ENCODE results near the gene COG8. TPM values are rescaled to one million over a fixed set of nuclear protein-coding genes. Genes with fewer than 3 reads are reported as not detected.

COG8 gene
- total RNA-seq, 2 donors from 2014 or later: 45.8 to 49.3 TPM

DNA sequence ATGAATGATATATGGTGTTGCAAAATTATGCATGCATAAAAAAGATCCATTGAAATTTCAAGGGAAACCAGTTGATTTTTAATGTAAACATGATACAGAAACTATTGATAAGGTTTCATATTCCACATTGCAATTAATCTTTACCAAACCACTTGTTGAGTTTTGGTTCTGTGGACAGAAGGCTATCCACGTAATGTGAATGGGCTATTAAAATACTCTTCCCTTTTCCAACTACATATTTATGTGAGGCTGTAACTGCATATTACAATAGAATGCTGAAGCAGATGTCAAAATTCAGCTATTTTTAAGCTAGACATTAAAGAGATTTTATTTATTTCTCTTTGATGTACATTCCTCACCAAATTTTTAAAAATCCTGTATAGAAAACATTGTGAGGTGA is 62.0 kb downstream of the COG8 start:
- Histone ChIP-seq H3K27me3 (ENCODE audit: control insufficient read depth, insufficient read depth, low read length, poor library complexity, severe bottlenecking) (no peaks in the 10 kb centered on the region), H3K4me1 (ENCODE audit: control insufficient read depth, insufficient read depth, low read length) (no peaks in the 10 kb centered on the region), H3K4me3 (ENCODE audit: low read length) (no peak overlapping the region), H3K36me3 (ENCODE audit: control insufficient read depth, insufficient read depth, low read length) (peaks cover 7% of the 10 kb centered on the region), H3K9me3 (ENCODE audit: control insufficient read depth, low read length) (no peaks in the 10 kb centered on the region), H3K9ac (ENCODE audit: extremely low read depth, low read length, poor library complexity, severe bottlenecking) (no peak overlapping the region), H3K27ac (ENCODE audit: low read depth, low read length) (no peak overlapping the region)
- Mint-ChIP-seq H3K36me3 (ENCODE audit: low read depth) (peaks cover 17% of the 10 kb centered on the region), H3K4me3 (no peak overlapping the region), H3K4me1 (no peaks in the 10 kb centered on the region), H3K27me3 (ENCODE audit: insufficient read depth) (no peaks in the 10 kb centered on the region), H3K27ac (no peak overlapping the region), H3K9me3 (peaks cover 5% of the 10 kb centered on the region)
- TF ChIP-seq, protein P1, sequence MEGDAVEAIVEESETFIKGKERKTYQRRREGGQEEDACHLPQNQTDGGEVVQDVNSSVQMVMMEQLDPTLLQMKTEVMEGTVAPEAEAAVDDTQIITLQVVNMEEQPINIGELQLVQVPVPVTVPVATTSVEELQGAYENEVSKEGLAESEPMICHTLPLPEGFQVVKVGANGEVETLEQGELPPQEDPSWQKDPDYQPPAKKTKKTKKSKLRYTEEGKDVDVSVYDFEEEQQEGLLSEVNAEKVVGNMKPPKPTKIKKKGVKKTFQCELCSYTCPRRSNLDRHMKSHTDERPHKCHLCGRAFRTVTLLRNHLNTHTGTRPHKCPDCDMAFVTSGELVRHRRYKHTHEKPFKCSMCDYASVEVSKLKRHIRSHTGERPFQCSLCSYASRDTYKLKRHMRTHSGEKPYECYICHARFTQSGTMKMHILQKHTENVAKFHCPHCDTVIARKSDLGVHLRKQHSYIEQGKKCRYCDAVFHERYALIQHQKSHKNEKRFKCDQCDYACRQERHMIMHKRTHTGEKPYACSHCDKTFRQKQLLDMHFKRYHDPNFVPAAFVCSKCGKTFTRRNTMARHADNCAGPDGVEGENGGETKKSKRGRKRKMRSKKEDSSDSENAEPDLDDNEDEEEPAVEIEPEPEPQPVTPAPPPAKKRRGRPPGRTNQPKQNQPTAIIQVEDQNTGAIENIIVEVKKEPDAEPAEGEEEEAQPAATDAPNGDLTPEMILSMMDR (conservative IDR thresholded peaks at IDR 0.05): no peak
- 50% methylated on average over 1 of the region's 1 CpG; no CpG with 5 or more reads in 1 of the 2 experiments for WGBS, 2 experiments (ENCODE audit: insufficient coverage in 1 of 2, insufficient read length in 1 of 2)
- no peak for DNase-seq

Other genes starting within 250 kb of the COG8 start
- gene HAS3, start 233.9 kb downstream of the COG8 start, total RNA-seq: 1 to 10 TPM; 1.8 to 4.1 TPM
- gene CHTF8, start 207.0 kb downstream of the COG8 start, total RNA-seq: 100 to 1,000 TPM; 105 to 142 TPM
- 10 to 100 TPM; 44.1 to 45.3 TPM for gene UTP4, start 206.9 kb downstream of the COG8 start, total RNA-seq
- gene SNTB2, start 152.4 kb downstream of the COG8 start, total RNA-seq: 10 to 100 TPM; 15.4 to 24.1 TPM
- 10 to 100 TPM; 28.6 to 37.8 TPM for gene VPS4A, start 28.2 kb downstream of the COG8 start, total RNA-seq
- gene PDF, start 9.0 kb downstream of the COG8 start, total RNA-seq: 10 to 100 TPM; 12.2 to 19.8 TPM
- gene NIP7, start 208 bp upstream of the COG8 start, total RNA-seq: 10 to 100 TPM; 30.5 to 36.3 TPM
- under 1 TPM; 0.53 to 0.66 TPM for gene TMED6, start 12.2 kb upstream of the COG8 start, total RNA-seq
- gene TERF2, start 46.4 kb upstream of the COG8 start, total RNA-seq: 10 to 100 TPM; 33.6 to 38.2 TPM
- 100 to 1,000 TPM; 123 to 131 TPM for gene CYB5B, start 85.1 kb upstream of the COG8 start, total RNA-seq
- gene NFAT5, start 226.4 kb upstream of the COG8 start, total RNA-seq: 10 to 100 TPM; 38.8 to 40.3 TPM